Uterus (tissue), 2 donors: ENCODE results near the gene EDEM2.

Experiments
- POLR2A ChIP-seq, 2 donors: fragments of 450-650 bp; IDR thresholded peaks; one replicate each; pipeline ENCODE4 v1.6.1; 2016; ENCODE audit warnings: antibody characterized with exemption in 2 of 2, mild to moderate bottlenecking in 1 of 2, moderate library complexity in 1 of 2
- TF ChIP-seq, protein P1 (sequence below), 4 experiments: fragments of 200-600 bp in 2 of 4; fragments of 450-650 bp in 2 of 4; sonication (generic) in 2 of 4; IDR thresholded peaks; one replicate each; pipeline ENCODE4 v1.5.1; 2016 to 2019; ENCODE audit warnings: antibody characterized with exemption in 4 of 4, mild to moderate bottlenecking in 2 of 4, moderate library complexity in 1 of 4

DNA sequence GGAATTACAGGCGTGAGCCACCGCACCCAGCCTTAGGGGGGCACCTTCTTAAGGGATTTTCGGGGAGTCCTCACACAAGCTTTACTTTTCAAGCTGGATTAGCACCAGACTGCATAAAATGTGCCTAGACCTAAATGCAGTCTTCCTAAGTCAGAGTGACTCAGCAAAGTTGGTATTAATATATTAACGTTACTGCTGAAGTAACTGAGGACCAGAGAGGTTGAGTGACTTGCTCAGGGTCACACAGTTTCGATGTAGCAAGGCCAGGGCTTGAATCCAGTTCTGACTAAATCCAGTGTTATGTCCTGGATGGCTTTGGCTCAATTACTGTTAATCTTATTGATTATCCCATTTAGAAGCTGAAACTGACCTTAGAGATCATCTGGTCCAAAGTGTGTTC is 13.4 kb downstream of the EDEM2 start:
- TF ChIP-seq, protein P1, sequence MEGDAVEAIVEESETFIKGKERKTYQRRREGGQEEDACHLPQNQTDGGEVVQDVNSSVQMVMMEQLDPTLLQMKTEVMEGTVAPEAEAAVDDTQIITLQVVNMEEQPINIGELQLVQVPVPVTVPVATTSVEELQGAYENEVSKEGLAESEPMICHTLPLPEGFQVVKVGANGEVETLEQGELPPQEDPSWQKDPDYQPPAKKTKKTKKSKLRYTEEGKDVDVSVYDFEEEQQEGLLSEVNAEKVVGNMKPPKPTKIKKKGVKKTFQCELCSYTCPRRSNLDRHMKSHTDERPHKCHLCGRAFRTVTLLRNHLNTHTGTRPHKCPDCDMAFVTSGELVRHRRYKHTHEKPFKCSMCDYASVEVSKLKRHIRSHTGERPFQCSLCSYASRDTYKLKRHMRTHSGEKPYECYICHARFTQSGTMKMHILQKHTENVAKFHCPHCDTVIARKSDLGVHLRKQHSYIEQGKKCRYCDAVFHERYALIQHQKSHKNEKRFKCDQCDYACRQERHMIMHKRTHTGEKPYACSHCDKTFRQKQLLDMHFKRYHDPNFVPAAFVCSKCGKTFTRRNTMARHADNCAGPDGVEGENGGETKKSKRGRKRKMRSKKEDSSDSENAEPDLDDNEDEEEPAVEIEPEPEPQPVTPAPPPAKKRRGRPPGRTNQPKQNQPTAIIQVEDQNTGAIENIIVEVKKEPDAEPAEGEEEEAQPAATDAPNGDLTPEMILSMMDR (IDR thresholded peaks at IDR 0.05) = no peak
- no peak for TF ChIP-seq POLR2A (IDR thresholded peaks at IDR 0.05)
